HG03025 (cell line): ENCODE results near the gene ATG9B.
"Not testable (repeated sequence)": the region's sequence is repeated elsewhere in the genome, so short reads cannot be mapped to it uniquely, and the experiment has no call there.

ENCODE experiments used
- ATAC-seq: cut with Tn5 transposase; IDR thresholded peaks from one replicate; pipeline ENCODE4 v1.9.1; 2021; ENCODE audit warnings: mild to moderate bottlenecking, moderate library complexity; ENCODE audit not compliant: unreplicated experiment, low FRiP score

The ATG9B gene

DNA sequence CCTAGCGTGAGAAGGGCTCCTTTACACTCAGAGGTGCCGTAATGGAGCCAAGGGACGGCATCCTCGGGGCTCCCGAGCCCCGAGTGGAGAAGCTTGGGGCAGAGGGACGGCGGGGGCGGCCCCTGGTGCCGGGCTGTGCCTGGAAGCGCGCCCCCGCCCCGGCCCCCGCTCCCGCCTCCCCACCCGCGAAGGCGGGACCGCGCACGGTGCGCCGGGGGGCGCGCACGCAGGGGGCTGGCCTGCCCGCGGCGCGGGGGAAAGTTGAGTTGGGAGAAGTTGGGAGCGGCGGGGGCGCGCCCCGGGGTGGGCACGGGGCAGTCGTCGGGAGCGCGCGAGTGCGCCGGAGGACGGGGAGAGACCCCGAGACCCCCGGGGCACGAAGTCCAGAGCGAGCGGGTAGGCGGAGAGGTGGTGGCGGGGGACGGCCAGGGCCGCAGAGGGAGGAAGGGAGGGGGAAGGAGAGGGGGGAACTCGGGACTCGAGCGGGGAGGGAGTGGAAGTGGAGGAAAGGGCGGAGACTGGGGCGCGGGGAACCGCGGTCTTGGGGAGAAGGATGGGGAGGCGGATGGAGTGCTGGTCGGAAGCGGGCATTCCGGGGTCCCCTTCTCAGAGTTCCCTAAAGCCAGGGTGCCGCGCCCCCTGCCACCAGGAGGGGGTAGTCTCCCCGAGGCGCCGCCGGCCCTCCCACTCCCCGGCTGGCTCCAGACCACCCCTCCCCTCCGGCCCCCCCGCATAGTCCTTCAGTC is 35.2 kb upstream of the ATG9B start, which contains the start of gene SLC4A2:
SLC4A2 (plus strand) TSS at position 223 of the 746 bp plus-strand sequence. CDS start 2,399 bp downstream, outside the sequence.
- no peak for ATAC-seq

DNA sequence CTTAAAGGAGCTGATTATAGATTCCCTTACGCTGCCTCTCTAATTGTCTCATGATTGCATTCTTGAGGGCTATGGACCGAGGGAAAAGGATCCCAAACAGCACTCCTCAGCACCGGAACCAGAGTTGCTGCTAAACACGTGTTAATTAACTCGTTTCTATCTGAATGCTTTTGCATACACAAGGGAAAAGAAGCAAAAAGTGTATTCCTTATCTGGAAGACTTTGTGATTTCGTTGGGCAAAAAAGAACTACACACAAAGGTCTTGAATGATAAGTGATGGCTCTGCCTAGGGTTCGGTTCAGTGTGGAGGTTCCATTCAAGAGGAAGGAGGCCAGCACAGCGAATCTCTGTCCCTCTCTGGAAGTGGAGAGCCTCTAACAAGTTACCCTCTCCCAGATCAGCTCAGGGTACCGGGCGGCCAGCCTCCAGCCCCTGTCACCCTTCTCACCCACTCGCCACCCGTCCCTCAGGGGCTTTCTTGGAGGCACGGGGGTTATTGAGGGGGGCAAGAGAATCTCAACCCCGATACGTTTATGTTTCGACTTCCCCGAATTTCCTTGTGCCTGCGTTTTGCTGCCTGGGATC is 34.6 kb upstream of the ATG9B start:
- no peak for ATAC-seq

DNA sequence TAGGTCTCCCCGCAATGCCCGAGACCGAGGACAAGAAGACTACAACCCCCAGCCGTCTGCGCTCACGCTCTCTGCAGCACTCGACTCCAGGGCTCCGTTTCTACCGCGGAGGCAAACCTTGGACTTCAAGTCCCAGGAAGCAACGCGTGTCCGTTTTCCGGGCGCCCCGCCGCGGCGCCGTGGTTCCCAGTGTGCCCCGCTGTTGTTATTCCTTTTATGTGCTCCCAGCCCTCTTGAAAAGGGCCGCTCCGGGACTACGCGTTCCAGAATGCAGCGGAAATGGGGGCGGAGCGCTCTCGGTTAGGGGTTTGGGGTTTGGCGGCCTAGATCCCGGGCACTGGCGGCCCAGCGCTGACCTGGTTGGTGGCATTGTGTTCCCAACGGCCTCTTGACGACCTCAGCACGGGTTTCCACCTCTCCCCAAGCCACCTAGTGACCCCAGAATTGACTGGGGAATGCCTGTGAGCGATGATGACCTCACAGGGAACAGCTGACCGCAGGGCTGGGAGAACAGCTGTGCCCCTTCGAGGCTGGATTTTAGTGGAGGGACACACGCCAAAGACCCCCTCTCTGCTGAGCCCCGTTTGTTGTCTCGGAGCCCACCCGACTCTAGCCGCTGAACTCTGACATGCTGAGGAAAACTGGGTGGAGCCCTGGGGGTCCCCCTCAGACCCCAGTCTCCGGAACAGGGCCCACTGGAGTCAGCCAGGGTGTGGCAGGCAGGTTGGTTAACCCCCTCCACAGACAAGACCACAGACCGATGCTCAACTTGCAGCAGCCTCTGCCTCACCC is 33.9 kb upstream of the ATG9B start:
- peak; percentile 84 for ATAC-seq

DNA sequence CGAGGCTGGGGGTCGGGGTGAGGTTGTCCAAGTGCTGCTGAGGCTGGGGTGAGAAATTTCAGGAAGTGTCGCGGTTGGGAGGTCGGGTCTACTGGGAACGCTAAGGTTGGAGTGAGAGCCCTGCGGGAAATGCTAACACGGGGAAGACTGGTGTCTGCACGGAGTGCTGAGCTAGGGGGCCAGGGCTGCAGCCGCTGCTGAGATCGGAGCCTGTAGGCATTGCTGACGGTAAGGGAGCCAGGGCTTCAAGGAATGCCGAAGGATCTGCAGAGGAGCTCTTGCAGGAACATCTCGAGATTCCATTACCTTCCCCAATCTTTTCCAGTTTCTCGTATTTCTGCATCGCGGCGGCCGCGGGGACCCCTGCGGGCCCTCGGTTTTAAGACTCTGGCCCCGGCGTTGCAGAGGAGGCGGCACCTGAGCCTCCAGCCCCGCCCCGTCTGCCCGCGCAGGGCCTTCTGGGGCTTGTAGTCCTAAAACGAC is 33.3 kb upstream of the ATG9B start, which contains the start of gene CDK5:
CDK5 (minus strand) TSS at position 392 of the 483 bp plus-strand sequence; CDS start at position 343, 49 bp downstream.
- peak; percentile 5 for ATAC-seq

DNA sequence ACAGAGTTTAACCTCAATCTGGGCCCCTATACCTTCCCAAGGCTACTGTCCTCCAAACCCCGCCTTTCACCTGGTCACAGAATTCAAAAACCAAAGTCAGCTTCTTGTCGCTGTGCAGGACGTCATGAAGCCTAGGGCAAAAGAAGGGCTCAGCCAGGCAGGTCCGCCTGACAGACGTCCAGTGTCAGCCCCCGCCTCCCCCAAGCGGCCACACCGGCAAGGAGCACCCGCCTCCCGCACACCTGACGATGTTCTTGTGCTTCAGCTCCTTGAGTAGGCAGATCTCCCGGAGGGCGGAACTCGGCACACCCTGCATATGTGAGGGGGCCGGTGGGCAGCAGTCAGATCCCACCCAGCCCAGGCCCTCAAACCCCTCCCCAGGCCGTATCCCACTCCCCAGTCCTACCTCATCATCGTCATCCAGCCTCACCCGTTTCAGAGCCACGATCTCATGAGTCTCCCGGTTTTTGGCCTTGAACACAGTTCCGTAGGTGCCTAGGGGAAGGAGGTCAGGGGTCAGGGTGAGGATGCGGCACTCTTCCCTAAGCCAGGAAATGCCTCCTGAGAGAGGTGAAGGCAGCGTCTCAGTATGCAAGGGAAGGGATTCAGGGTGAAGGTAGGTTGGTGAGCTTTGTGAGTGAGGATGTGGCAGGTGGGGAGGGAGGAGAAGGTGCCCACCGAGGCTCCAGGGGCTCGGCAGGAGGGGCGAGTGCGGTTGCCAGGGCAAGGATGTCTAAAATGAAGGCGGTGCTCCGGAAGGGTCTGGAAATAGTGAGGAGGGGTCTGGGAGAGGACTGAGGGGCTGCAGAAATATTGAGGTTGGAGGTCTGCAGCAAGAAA is 32.6 kb upstream of the ATG9B start:
- ATAC-seq: no peak

DNA sequence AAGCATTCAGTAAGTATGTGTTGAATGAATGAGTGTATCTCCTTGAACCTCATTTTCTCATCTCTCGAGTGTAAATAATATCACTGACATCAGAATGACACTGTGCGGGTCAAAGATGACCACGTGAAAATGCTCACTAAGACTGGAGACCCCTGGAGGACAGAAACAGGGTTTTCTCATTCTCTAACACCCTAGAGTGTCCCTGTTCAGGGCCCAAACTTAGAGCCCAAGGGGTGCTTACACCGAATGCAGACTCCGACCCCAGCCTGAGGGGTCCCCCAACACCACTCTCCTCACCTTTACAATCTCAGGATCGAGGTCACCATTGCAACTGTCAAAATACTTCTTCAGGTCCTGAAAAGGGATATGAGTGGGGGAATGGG is 32.0 kb upstream of the ATG9B start:
- no peak for ATAC-seq

DNA sequence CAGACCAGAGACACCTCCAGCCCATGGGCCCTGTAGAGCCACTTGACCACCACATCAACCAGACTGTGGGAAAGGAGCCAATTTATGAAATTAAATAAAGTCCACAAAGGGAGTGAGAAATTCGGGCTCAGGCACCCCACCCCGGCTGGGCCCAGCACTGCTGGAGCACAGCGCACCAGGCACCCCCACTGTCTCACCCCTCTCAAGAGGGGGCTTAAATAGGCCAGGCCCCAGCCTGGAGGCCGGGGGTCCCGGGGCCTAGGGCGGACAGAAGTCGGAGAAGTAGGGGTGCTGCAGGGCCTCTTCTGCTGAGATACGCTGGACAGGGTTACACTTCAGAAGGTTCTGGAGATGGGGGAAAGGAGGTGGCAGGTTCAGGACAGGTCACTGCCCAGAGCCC is 29.5 kb upstream of the ATG9B start:
- no peak for ATAC-seq

DNA sequence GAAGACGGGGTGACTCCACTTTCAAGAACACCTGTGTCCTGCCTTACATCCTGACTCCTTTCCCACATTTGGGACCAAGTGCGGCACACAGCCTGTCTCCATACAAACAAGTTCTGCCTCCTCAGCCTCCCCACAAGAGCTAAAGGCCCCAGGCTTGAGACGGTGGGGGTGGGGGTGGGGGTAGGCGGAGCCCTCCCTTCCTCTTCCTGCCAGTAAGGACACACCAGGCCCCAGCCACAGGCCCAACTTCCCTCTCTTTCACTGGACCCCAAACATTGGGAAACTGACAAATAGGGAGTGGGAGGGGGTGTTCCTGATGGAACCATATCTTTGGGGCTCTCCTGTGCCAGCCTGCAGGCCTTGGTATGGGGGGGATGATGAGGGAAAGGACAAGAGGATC is 28.8 kb upstream of the ATG9B start:
- no peak for ATAC-seq

DNA sequence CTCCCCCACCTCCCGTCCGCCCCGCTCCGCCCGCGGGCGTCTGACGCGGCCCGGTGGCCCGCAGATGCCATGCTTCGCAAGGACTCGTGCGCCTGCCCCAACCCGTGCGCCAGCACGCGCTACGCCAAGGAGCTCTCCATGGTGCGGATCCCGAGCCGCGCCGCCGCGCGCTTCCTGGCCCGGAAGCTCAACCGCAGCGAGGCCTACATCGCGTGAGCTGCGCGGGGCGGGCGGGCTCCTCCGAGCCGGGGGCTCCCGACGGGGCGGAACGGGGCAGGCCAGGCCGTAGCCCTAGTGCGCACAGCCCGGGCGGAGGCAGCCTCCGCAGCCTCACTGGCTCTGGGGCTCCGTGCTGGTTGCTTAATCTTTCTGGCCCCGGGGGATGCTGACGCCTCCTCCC is 26.8 kb upstream of the ATG9B start:
- no peak for ATAC-seq

DNA sequence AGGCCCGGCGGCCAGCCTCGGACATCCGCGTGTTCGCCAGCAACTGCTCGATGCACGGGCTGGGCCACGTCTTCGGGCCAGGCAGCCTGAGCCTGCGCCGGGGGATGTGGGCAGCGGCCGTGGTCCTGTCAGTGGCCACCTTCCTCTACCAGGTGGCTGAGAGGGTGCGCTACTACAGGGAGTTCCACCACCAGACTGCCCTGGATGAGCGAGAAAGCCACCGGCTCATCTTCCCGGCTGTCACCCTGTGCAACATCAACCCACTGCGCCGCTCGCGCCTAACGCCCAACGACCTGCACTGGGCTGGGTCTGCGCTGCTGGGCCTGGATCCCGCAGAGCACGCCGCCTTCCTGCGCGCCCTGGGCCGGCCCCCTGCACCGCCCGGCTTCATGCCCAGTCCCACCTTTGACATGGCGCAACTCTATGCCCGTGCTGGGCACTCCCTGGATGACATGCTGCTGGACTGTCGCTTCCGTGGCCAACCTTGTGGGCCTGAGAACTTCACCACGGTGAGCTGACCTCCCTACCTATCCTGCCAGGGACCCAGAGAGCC is 24.7 kb upstream of the ATG9B start:
- ATAC-seq: no peak

DNA sequence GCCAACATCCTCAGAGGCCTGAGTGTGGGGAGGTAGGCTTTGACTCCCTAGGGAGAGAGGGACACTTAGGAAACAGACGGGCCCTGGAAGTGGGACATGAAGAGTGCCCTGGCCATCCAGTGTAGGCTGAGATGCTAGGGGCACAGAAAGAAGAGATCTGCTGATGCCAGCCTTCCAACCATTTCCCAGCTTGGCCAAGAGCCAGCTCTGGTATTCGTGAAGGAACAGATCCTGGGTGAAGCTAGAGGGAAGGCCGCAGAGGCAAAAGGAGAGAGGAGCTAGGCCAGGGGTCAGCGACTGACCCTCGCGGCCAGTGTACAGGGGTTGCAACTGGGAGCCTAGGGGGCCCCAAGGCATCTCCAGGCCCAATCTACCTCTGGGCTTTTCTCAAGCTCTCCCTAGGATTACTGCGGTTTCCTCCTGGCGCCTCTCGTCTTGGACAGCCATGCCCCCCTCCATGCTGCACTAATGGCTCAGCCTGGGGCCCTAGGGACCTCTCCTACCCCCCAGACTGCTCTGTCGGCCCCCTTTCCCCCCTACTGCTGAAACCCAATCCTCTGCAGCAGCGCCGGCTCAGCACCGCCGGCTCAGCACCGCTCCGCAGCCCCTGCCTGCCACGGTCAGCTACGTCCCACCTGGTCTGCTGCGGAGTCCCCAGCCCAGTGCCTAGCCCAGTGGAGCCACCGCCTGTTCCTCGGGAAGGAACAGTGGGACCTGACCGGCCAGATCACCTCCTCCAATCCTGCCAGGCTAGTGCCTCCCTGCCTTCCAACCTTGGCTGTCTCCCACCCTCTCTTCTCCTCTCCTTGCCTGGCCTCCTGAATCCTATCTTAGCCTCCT is 23.9 kb upstream of the ATG9B start, which contains the start of gene ASIC3:
ASIC3 (plus strand) TSS at position 556 of the 840 bp plus-strand sequence. CDS start 355 bp downstream, outside the sequence.
- ATAC-seq: no peak

DNA sequence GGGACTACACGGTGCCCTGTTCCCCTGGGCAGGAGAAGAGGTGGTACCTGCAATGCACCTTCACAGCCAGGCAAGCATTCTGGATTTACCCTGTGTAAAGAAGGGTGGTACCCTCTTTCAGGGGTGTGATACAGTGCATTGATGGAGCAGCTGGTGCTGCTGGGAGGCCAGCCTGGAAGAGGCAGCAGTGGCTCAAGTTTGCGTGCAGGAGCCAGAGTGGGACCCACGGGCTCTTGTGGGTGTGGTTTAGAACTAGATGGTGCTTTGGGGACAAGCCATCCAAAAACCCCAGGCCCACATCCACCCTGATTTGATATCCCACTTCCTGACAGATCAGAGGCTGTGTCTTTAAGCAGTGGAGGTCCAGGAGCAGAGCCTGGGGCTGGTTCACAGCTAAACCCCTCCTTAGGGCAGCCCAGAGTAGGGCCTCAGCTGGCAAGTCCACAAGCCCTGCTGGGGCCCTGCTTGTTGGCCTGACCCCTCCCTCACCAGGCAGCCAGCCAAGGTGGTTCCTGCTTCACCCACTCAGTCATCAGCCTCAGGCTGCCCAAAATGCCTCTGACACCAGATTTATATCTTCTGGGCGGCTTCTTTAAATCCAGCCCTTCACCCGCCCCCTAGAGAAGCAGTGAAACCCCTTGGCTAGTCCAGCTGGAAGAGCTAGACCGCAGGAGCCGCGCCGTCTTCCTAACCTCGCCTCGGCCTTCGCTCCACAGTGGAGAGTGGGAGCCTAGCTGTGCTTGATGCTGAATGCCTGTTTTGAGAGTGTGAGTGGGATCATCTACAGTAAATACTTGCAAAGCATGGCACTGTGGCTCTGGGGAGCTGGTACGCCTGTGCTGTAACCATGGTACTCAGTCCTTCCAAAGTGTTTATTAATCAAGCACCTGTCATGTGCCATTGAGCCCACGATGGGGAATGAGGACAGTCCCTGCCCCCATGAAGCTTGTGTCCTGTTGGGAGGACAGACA is 22.6 kb upstream of the ATG9B start:
- ATAC-seq: no peak

DNA sequence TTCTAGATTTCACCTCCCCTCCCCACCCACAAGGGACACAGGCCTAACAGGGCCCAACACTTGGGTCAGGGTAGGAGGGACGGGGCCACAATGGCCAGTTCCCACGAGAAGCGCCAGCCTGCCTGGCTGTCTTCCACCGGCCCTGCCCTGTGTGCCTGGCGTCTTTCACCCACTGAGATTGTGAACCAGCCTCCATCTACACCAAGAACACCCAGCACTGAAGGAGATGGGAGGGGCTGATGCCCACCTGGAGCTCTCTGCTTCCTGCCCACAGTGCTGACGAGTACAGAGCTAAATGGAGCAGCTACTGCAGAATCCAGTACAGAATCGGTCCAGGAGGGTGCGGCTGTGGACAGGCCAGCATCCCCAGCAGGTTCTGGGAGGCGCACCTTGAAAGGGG is 21.7 kb upstream of the ATG9B start:
- ATAC-seq: no peak

DNA sequence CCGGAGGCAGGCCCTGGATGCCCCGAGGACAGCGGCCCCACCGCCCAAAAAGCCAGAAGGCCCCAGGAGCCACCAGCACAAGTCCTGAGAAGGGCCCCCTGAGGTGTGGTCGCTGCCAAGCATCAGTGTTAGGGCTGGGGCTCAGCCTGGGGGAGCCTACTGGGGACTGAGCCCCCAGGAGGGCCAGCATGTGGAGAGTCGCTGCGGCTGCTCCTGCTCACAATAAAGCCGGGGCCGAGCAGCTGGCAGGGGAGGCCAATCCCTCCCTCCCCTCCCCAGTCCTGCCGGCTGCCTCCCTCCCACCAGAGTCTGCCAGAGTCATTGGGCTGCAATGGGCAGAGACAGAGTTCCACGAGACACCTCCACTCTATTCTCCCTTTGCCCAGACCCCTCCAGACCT is 21.0 kb upstream of the ATG9B start:
- ATAC-seq: no peak

DNA sequence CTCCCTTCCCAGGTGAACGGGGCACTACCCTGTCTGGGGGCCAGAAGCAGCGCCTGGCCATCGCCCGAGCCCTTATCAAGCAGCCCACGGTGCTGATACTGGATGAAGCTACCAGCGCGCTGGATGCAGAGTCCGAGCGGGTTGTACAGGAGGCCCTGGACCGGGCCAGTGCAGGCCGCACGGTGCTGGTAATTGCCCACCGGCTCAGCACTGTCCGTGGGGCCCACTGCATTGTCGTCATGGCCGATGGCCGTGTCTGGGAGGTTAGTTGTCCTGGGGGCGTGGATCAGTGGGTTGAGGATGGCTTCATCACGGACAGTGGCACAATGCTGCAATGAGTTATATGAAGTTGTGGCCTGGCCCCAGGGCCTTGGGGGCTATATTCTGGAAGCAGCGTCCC is 19.7 kb upstream of the ATG9B start:
- no peak for ATAC-seq

DNA sequence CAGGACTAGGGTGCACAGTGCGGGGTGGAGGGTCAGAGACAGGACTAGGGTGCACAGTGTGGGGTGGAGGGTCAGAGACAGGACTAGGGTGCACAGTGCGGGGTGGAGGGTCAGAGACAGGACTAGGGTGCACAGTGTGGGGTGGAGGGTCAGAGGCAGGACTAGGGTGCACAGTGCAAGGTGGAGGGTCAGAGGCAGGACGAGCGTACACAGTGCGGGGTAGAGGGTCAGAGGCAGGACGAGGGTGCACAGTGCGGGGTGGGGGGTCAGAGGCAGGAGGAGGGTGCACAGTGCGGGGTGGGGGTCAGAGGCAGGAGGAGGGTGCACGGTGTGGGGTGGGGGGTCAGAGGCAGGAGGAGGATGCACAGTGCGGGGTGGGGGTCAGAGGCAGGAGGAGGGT is 19.2 kb upstream of the ATG9B start:
- not testable (repeated sequence) for ATAC-seq

DNA sequence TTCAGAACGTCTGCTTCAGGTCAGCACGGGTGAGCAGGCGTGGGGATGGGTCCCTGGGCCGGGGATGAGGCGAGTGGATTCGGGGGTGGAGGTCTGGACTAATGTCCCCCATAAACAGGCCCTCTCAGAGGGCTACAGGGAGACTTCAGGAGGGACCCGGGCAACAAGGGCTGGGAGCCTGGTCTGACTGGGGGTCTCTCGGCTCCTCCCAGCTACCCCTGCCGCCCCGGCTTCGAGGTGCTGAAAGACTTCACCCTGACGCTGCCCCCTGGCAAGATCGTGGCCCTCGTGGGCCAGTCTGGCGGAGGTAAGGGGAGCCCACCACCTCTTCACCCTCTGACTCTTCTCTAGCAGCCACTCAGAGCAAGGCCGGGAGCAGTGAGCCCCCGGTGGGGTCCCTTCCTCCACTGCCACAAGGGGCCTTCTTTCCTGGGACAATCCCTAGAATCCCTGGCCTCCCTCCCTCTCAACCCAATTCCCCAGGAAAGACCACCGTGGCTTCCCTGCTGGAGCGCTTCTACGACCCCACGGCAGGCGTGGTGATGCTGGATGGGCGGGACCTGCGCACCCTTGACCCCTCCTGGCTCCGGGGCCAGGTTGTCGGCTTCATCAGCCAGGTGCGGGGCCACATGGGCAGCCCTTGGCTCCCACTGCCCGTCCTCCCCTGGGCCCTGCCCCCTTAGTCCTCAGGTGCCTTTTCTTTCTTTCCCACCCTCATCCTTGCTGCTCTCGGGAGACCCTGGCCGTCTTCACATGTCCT is 16.5 kb upstream of the ATG9B start:
- ATAC-seq: no peak
